A549 treated with Mapracorat at 1 μM for 4 hours (cell line): ENCODE results near the gene BRME1. TPM values are rescaled to one million over a fixed set of nuclear protein-coding genes. Genes with fewer than 3 reads are reported as not detected.

Experiments used
- total RNA-seq: library from RNA; stranded (reverse); fragments of 200-300 nt; extraction: Qiagen RNA extraction; gene quantifications from 5 replicates; pipeline ENCODE4 v1.2.3, GENCODE V29; 2022

The BRME1 gene
- total RNA-seq, result 0.38 to 1.6 TPM (median 0.49 TPM) in 3 of 5 replicates, not detected in the others

DNA sequence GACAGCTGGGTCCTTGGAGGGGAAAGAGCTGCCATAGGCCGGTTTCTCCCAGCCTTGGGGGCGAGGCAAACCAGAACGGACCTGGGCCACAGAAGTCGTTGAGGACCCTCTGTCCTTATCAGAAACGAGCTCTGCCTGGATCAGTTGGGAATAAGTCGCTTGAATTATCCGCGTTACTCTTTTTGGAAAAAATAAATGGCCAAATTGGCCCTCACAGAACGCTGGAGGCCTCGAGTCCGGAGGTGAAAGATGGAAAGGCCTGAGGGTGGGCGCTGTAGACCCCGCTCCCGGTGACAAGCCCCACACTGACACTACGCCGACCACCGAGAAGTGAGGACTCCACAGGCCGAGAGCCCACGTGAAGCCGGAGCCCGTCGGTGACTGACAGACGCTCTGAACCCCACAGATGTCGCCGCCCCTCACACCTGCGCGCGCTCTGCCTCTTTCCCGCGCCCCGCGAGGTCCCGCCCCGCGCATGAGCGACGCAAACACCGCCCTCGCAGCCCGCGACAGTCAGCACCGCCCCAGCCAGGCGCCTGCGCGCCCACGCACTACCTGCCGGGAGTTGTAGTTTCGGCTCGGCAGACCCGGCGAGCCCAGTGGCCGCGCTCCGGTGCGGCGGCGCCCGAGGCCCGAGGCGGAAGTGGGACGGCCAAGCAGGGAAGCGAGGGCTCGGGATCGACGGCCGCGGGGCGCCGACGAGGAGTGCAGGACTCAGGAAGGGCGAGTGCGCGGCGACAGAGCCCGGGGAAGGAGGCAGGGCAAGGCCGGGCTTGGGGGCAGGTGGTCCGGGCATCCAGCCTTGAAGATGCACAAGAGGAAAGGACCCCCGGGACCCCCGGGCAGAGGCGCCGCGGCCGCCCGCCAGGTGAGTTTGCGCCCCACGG is at the start of gene BRME1, which contains the start of gene CC2D1A:
Gene BRME1, minus strand, starts transcription at position 484 of the 887 bp plus-strand sequence. CDS start 1,225 bp downstream, outside the sequence.
Gene CC2D1A, plus strand, starts transcription at position 568 of the 887 bp plus-strand sequence. Its CDS starts 241 bp downstream, at position 809.

DNA sequence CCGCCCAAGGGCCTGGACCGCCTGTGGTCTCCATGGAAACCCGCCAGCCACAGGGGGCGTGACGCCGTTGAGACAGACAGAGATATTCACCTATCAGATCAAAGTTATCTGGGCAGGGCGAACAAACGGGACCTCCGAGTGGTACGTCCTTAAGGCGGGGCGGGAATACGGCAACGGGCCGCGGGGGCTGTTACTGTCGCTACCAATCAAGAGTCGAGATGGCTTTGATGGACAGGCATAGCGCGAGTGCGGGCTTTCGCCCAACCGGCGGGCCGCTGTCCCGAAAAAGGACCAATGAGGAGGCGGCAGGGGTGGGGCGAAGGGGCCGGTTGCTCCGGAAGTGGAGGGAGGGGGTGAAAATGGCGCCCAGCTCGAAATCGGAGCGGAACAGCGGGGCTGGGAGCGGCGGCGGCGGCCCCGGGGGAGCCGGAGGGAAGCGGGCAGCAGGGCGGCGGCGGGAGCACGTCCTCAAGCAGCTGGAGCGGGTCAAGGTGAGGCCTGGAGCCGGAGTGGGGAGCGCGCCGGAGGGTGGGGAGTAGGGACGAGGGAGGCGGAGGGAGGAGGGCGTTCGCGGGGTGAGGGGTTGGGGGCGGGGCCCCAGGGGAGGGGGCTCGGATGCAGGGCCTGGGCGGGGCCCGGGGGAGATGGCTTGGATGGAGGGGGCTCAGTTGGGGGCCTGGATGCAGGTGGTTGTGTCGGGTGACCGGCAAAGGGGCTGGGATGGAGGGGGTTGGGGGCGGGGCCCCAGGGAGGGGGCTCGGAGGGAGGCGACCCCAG is 46.4 kb upstream of the BRME1 start, which contains the start of gene DCAF15:
Gene DCAF15, plus strand, starts transcription at position 356 of the 777 bp plus-strand sequence. Its CDS starts 4 bp downstream, at position 360.

DNA sequence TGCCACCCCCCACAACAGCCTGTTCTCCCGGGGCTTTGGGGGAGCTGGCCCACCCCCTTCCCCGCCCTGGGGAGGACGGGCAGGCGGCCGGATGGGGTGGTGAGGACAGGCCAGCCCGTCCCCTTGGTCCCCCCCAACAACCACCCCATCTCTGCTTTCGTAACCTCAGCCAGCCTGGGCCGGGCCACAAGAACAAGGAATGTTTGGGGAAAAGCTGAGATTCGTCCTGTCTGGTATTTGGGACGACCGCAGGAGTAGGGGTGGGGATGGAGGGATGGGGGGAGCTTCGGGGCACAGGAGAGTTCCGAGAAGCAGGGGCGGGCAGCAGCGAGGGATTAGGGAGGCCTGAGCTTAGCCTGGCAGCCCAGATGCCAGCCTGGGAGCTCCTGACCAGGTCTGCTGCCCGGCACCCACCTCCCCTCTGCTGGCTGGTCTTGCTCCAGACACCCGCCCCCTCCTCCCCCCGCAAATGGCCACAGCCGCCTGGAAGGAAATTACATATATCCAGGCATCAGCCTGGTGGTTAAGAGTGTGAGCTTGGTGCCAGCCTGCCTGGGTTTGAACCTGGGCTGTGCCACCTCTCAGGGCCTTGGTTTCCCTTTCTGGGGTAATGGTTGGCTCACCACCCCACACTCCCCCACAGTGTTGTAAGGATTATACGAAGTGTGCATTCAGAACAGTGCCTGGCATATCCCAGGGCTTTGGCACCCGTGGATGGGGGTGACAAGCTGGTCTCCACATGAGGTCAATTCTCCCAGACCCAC is 32.6 kb upstream of the BRME1 start, which contains the start of gene PODNL1:
Gene PODNL1, minus strand, starts transcription at position 117 of the 764 bp plus-strand sequence. CDS start 236 bp downstream, outside the sequence.

DNA sequence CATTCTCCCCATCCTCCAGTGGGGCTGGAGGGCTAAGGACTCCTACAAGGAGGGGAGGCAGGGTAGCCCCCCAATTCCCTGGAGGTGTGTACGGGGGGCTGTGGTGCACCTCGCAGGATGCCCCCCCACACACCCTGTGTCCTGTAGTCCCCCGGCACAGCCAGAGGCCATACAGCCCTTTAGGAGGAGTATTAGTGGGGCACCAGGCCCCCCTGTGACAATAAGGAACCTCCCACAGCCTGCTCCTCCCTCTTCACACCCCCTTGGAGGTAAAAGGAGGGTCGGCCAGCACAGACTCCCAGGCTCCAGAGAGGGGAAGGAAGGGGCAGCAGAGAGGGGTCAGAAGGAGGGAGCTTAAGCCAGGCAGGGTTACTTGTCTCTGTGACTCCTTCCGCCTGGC is 29.1 kb downstream of the BRME1 start, which contains the start of gene NANOS3:
Gene NANOS3, plus strand, starts transcription at position 301 of the 400 bp plus-strand sequence. CDS start 115 bp downstream, outside the sequence.

Other genes with a start within 250 kb of the BRME1 start
- gene MRI1, start 141.6 kb downstream of the BRME1 start, total RNA-seq, result 7.9 to 15.5 TPM (median 13.4 TPM) in 5 replicates
- gene C19orf53, start 131.7 kb downstream of the BRME1 start, total RNA-seq, result 148 to 212 TPM (median 205 TPM) in 5 replicates
- 2.9 to 4.5 TPM (median 4.0 TPM) in 5 replicates for gene ZSWIM4, start 110.7 kb downstream of the BRME1 start, total RNA-seq
- 1.4 to 3.8 TPM (median 2.4 TPM) in 5 replicates for gene NANOS3, start 29.0 kb downstream of the BRME1 start, total RNA-seq
- 6.8 to 10.7 TPM (median 9.5 TPM) in 5 replicates for gene CC2D1A, start 84 bp upstream of the BRME1 start, total RNA-seq
- 0.62 to 1.8 TPM (median 1.4 TPM) in 5 replicates for gene PODNL1, start 32.3 kb upstream of the BRME1 start, total RNA-seq
- gene DCAF15, start 46.4 kb upstream of the BRME1 start, total RNA-seq, result 13.8 to 23.9 TPM (median 22.1 TPM) in 5 replicates
- 2.6 to 5.7 TPM (median 5.1 TPM) in 5 replicates for gene RFX1, start 100.2 kb upstream of the BRME1 start, total RNA-seq
- gene RLN3, start 122.0 kb upstream of the BRME1 start, total RNA-seq, result not detected in 5 replicates
- gene IL27RA, start 125.6 kb upstream of the BRME1 start, total RNA-seq, result 7.8 to 10.5 TPM (median 9.7 TPM) in 5 replicates
- gene PALM3, start 156.0 kb upstream of the BRME1 start, total RNA-seq, result 1.8 to 2.8 TPM (median 2.1 TPM) in 5 replicates
- gene MISP3, start 166.7 kb upstream of the BRME1 start, total RNA-seq, result 2.9 to 5.1 TPM (median 4.1 TPM) in 5 replicates
- gene C19orf67, start 179.7 kb upstream of the BRME1 start, total RNA-seq, result not detected in 5 replicates
- gene SAMD1, start 184.6 kb upstream of the BRME1 start, total RNA-seq, result 30.0 to 42.9 TPM (median 39.6 TPM) in 5 replicates
- 28.0 to 35.9 TPM (median 31.8 TPM) in 5 replicates for gene PRKACA, start 211.6 kb upstream of the BRME1 start, total RNA-seq
- gene ASF1B, start 230.5 kb upstream of the BRME1 start, total RNA-seq, result 28.3 to 32.4 TPM (median 31.5 TPM) in 5 replicates